ENCODE measurements around the gene COA8. TPM values are rescaled to one million over a fixed set of nuclear protein-coding genes. Genes with fewer than 3 reads are reported as not detected.

The COA8 gene
- total and polyA plus RNA-seq, 2 of the 8 experiments (the other 6 are each of a cell fraction or from before 2014, with no cell fraction given): 7.1 to 35.5 TPM

DNA sequence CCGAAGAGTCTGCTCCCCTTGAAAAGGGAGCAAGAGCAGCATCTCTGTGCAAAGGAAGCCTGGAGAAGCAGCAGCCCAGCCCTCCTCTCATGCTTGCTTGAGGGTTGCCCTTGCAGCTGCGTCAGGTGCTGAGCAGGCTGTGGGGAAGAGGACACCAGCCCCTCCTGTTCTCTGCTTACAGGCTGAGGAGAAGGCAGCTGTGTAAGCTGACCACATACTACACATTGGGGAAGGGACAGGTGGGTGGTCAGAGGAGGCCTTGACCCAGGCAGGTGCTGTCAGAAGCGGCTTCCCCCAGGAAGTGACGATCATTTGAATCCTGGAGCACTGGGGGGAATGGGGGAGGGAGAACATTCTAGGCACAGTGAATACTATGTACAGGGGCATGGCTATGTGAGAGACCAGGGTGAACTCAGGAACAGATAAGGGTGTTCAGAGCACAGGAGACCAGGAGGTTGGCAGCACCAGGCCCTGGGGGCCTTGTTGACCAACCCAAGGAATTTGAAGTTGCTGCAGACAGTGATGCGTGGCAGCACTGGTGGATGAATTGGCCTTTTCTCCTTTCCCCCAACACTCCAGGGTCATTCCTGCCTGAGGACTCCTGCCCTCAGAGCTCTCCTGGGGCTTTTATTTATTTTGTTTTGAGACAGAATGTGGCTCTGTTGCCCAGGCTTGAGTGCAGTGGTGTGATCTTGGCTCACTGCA, 63.5 kb downstream of the COA8 start (continued):
- TF ChIP-seq SAP30 (IDR thresholded peaks at IDR 0.05; ENCODE audit: insufficient read depth, insufficient replicate concordance, low read length) (no peak), CBX8 (IDR thresholded peaks at IDR 0.05; ENCODE audit: borderline replicate concordance, low read depth, low read length) (no peak), BRCA1 (IDR thresholded peaks at IDR 0.05; ENCODE audit: low read depth, low read length) (no peak), TBP (IDR thresholded peaks at IDR 0.05; ENCODE audit: low read depth, low read length) (no peak), CTCF (IDR thresholded peaks at IDR 0.05; ENCODE audit: control extremely low read depth in 1 of 3, insufficient read depth in 1 of 3, low read depth in 1 of 3, low read length in 3 of 3) (no peak), CEBPB (IDR thresholded peaks at IDR 0.05; ENCODE audit: low read depth, low read length) (no peak), CBX5 (IDR thresholded peaks at IDR 0.05; ENCODE audit: low read depth, low read length) (no peak), NRF1 (IDR thresholded peaks at IDR 0.05; ENCODE audit: low read depth, low read length) (no peak), POU5F1 (IDR thresholded peaks at IDR 0.05; ENCODE audit: low read depth, low read length) (no peak), BACH1 (IDR thresholded peaks at IDR 0.05; ENCODE audit: low read length) (no peak)

All from H1 (cell line).